ENCODE measurements around the gene LAMC2. TPM values are rescaled to one million over a fixed set of nuclear protein-coding genes. Genes with fewer than 3 reads are reported as not detected.

LAMC2 gene
- total and polyA plus RNA-seq, 7 experiments from 2014 or later = 0.51 TPM; not detected in 6

DNA sequence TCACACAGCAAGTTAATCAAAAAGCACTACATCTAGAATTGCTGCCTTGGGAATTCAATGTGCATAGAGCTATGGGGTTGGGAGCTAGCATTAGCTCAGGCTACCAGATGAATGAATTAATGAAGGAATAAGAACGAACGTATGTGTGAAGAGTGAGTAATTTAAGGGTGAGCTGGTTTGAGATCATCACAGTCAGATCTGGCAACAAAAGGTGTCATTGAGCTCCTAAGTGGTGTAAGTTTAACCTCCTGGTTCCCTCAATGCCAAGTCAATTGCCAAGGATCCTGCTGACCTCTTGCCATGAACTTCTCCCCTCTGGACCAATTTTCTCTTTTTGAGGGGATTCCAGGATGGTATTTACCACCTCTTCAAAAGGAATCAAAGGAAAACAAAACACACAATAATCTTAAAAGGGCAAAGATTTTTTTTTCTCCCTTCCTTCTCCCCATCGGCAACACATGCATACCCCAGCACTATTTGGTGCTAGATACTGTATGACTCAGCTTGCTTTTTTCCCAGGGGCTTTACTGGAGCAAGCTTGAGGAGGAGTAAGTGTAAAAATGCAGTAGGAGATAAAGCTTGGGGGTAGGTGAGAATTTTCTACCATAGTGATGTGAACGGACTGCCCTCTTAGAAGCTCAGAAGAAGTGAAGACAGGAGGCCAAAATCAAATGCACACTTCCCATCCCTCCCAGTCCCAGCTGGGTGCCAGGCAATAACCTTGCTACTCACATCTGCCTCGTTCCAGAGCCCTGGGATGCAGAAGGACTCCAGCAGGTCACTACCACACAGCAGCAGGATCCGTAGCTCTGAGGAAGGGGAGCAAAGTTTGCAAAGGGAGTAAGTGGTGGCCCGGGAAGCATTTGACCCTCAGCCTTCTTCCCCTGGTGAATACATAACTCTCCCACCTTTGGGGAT, 92.0 kb downstream of the LAMC2 start:
- H3K4me3 Mint-ChIP-seq = no peak overlapping the region
- Histone ChIP-seq H3K27ac (ENCODE audit: low read depth, low read length) (no peak overlapping the region), H3K4me1 (ENCODE audit: control insufficient read depth in 2 of 2, insufficient read depth in 2 of 2, low read length in 2 of 2) (no peaks in the 10 kb centered on the region), H3K4me3 (ENCODE audit: low read length) (no peak overlapping the region), H3K9me3 (ENCODE audit: control insufficient read depth in 2 of 3, low read length in 3 of 3) (no peaks in the 10 kb centered on the region), H3K36me3 (ENCODE audit: control insufficient read depth in 2 of 3, insufficient read depth in 3 of 3, low read length in 3 of 3) (no peaks in the 10 kb centered on the region), H3K27me3 (ENCODE audit: control insufficient read depth in 2 of 2, insufficient read depth in 2 of 2, low read length in 2 of 2) (no peaks in the 10 kb centered on the region)
- H3K36me3 Mint-ChIP-seq = no peaks in the 10 kb centered on the region
- CTCF ChIA-PET = interaction anchor here (0.6 to 0.7 kb wide), 2 partner anchors 53 to 414 kb away, joined by 3 read pairs; no protein-coding TSS in a partner anchor
- POLR2A ChIA-PET = no interaction called here
- peaks cover 0 to 14% (median 3%) of the 10 kb centered on the region in 7 donors for H3K4me1 Mint-ChIP-seq
- DNase-seq (no peak), ATAC-seq (no peak)
- H3K27ac Mint-ChIP-seq = peak overlapping the region in 2 of 9 donors; percentile 47 to 84
- no peaks in the 10 kb centered on the region for H3K9me3 Mint-ChIP-seq
- peaks cover 0 to 8% (median 0%) of the 10 kb centered on the region in 5 donors for H3K27me3 Mint-ChIP-seq
- intact Hi-C loops (cut with micrococcal nuclease) = no loop called here

GRCh38 chr1:183278739-183279591, 92.9 kb downstream of the LAMC2 start:
- H3K27ac ChIP-seq (ENCODE audit: low read depth, low read length) = no peak overlapping the region
- H3K27me3 Mint-ChIP-seq = peaks cover 0 to 4% (median 0%) of the 10 kb centered on the region in 5 donors
- peak overlapping the region in 1 of 10 donors; percentile 19 for H3K4me3 Mint-ChIP-seq
- intact Hi-C loops (cut with micrococcal nuclease) = no loop called here
- H3K36me3 Mint-ChIP-seq = no peaks in the 10 kb centered on the region
- no peaks in the 10 kb centered on the region for H3K9me3 ChIP-seq (ENCODE audit: control insufficient read depth in 2 of 3, low read length in 3 of 3)
- ChIA-PET CTCF (interaction anchor here (0.6 to 0.7 kb wide), 2 partner anchors 150 to 413 kb away, joined by 3 to 4 read pairs; no protein-coding TSS in a partner anchor), POLR2A (no interaction called here)
- no peaks in the 10 kb centered on the region for H3K36me3 ChIP-seq (ENCODE audit: control insufficient read depth in 2 of 3, insufficient read depth in 3 of 3, low read length in 3 of 3)
- H3K4me1 ChIP-seq (ENCODE audit: control insufficient read depth in 2 of 2, insufficient read depth in 2 of 2, low read length in 2 of 2) = no peaks in the 10 kb centered on the region
- peak overlapping the region in 3 of 9 donors; percentile 32 to 84 (median 47) for H3K27ac Mint-ChIP-seq
- DNase-seq (no peak), ATAC-seq (peak; percentile 5)
- no peak overlapping the region for H3K4me3 ChIP-seq (ENCODE audit: low read length)
- no peaks in the 10 kb centered on the region for H3K9me3 Mint-ChIP-seq
- no peaks in the 10 kb centered on the region for H3K27me3 ChIP-seq (ENCODE audit: control insufficient read depth in 2 of 2, insufficient read depth in 2 of 2, low read length in 2 of 2)
- H3K4me1 Mint-ChIP-seq = peaks cover 0 to 14% (median 3%) of the 10 kb centered on the region in 7 donors

- H3K4me1 ChIP-seq (ENCODE audit: control insufficient read depth in 2 of 2, insufficient read depth in 2 of 2, low read length in 2 of 2) = no peaks in the 10 kb centered on the region
- H3K27me3 ChIP-seq (ENCODE audit: control insufficient read depth in 2 of 2, insufficient read depth in 2 of 2, low read length in 2 of 2) = no peaks in the 10 kb centered on the region
- ChIA-PET CTCF (interaction anchor here (0.7 to 1.2 kb wide), 3 partner anchors 15 to 637 kb away, joined by 3 to 6 read pairs (median 4); no protein-coding TSS in a partner anchor), POLR2A (interaction anchor here (0.6 kb wide), 1 partner anchor 773 kb away, joined by 4 read pairs; no protein-coding TSS in a partner anchor)
- Mint-ChIP-seq H3K27ac (peak overlapping the region in 1 of 9 donors; percentile 14), H3K9me3 (no peaks in the 10 kb centered on the region), H3K27me3 (peaks cover 0 to 10% (median 5%) of the 10 kb centered on the region in 5 donors), H3K4me1 (peaks cover 0 to 14% (median 3%) of the 10 kb centered on the region in 7 donors), H3K36me3 (no peaks in the 10 kb centered on the region), H3K4me3 (no peak overlapping the region)
- intact Hi-C loops (cut with micrococcal nuclease) = loop anchor here in 1 of 2 donors (2.0 kb wide), 1 partner anchor 263 kb away; no protein-coding TSS in a partner anchor
- ATAC-seq = peak; percentile 70
- no peak for DNase-seq
- H3K9me3 ChIP-seq (ENCODE audit: control insufficient read depth in 2 of 3, low read length in 3 of 3) = no peaks in the 10 kb centered on the region
- H3K36me3 ChIP-seq (ENCODE audit: control insufficient read depth in 2 of 3, insufficient read depth in 3 of 3, low read length in 3 of 3) = no peaks in the 10 kb centered on the region
- no peak overlapping the region for H3K4me3 ChIP-seq (ENCODE audit: low read length)
- H3K27ac ChIP-seq (ENCODE audit: low read depth, low read length) = no peak overlapping the region
Measured at GRCh38 chr1:183279835-183280234, 93.8 kb downstream of the LAMC2 start.

GRCh38 chr1:183281039-183281438, 95.0 kb downstream of the LAMC2 start:
- Mint-ChIP-seq H3K27me3 (peaks cover 0 to 10% (median 5%) of the 10 kb centered on the region in 5 donors), H3K4me1 (peaks cover 0 to 14% (median 3%) of the 10 kb centered on the region in 7 donors), H3K9me3 (no peaks in the 10 kb centered on the region), H3K4me3 (no peak overlapping the region), H3K36me3 (no peaks in the 10 kb centered on the region), H3K27ac (no peak overlapping the region)
- Histone ChIP-seq H3K27ac (ENCODE audit: low read depth, low read length) (no peak overlapping the region), H3K27me3 (ENCODE audit: control insufficient read depth in 2 of 2, insufficient read depth in 2 of 2, low read length in 2 of 2) (no peaks in the 10 kb centered on the region), H3K9me3 (ENCODE audit: control insufficient read depth in 2 of 3, low read length in 3 of 3) (no peaks in the 10 kb centered on the region), H3K4me3 (ENCODE audit: low read length) (no peak overlapping the region), H3K4me1 (ENCODE audit: control insufficient read depth in 2 of 2, insufficient read depth in 2 of 2, low read length in 2 of 2) (no peaks in the 10 kb centered on the region), H3K36me3 (ENCODE audit: control insufficient read depth in 2 of 3, insufficient read depth in 3 of 3, low read length in 3 of 3) (no peaks in the 10 kb centered on the region)
- ATAC-seq (no peak), DNase-seq (no peak)
- ChIA-PET CTCF (interaction anchor here (0.6 to 1.2 kb wide), 4 partner anchors 21 to 1927 kb away, joined by 3 to 5 read pairs (median 4); no protein-coding TSS in a partner anchor), POLR2A (interaction anchor here (0.7 kb wide), 1 partner anchor 16 kb away, joined by 3 read pairs; no protein-coding TSS in a partner anchor)
- intact Hi-C loops (cut with micrococcal nuclease) = loop anchor here (1.0 to 2.0 kb wide), 7 partner anchors 189 to 635 kb away; no protein-coding TSS in a partner anchor

DNA sequence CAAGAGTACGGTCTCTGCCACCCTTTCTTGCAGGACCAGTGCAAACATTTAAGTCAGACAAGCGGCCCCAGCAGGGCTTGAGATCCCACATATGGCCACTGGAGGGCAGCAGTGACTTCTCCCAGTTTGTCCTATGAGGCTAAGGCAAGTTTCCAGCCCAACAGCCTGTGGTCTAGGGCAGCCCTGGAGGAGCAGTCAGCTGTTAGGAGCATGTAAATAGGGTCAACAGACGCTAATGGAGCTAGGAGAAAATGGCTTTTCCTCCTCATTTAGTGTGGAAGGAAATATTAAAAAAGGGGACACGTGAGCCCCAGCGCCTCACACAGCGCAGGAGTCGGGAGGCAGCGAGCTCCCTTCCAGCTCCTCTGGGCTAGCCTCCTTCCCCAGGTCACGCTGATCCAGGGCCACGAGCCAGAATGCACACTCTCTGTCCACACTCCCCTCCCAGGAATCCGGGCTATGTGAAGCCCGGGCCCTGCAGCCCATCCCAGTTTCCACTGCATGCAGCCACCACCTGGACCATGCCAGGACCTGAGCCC, 95.6 kb downstream of the LAMC2 start:
- Mint-ChIP-seq H3K27ac (peak overlapping the region in 1 of 9 donors; percentile 60), H3K4me3 (no peak overlapping the region), H3K4me1 (peaks cover 0 to 14% (median 3%) of the 10 kb centered on the region in 7 donors), H3K9me3 (no peaks in the 10 kb centered on the region), H3K27me3 (peaks cover 0 to 10% (median 5%) of the 10 kb centered on the region in 5 donors), H3K36me3 (no peaks in the 10 kb centered on the region)
- CTCF ChIA-PET = interaction anchor here (0.6 to 1.0 kb wide), 4 partner anchors 21 to 1928 kb away, joined by 3 to 5 read pairs (median 4); no protein-coding TSS in a partner anchor
- DNase-seq = peak; percentile 42 to 69 (median 49)
- peak; percentile 73 for ATAC-seq
- Histone ChIP-seq H3K27ac (ENCODE audit: low read depth, low read length) (no peak overlapping the region), H3K4me1 (ENCODE audit: control insufficient read depth in 2 of 2, insufficient read depth in 2 of 2, low read length in 2 of 2) (no peaks in the 10 kb centered on the region), H3K36me3 (ENCODE audit: control insufficient read depth in 2 of 3, insufficient read depth in 3 of 3, low read length in 3 of 3) (no peaks in the 10 kb centered on the region), H3K27me3 (ENCODE audit: control insufficient read depth in 2 of 2, insufficient read depth in 2 of 2, low read length in 2 of 2) (no peaks in the 10 kb centered on the region), H3K9me3 (ENCODE audit: control insufficient read depth in 2 of 3, low read length in 3 of 3) (no peaks in the 10 kb centered on the region), H3K4me3 (ENCODE audit: low read length) (no peak overlapping the region)
- POLR2A ChIA-PET = no interaction called here
- intact Hi-C loops (cut with micrococcal nuclease) = loop anchor here (1.0 to 2.0 kb wide), 7 partner anchors 189 to 635 kb away; no protein-coding TSS in a partner anchor

Measured in naive thymus-derived CD4-positive, alpha-beta T cell (primary cell).